Subcutaneous abdominal adipose tissue (tissue), 5 donors: ENCODE measurements around the gene MAN1A2.
"Not testable (repeated sequence)": the region's sequence is repeated elsewhere in the genome, so short reads cannot be mapped to it uniquely, and the experiment has no call there.

Experiments used
- H3K27ac ChIP-seq: one replicate; pipeline ENCODE4 v1.7.0; 2013; ENCODE audit warnings: low read depth, mild to moderate bottlenecking, inconsistent platforms, low read length, moderate library complexity
- H3K27me3 ChIP-seq, 5 donors: one replicate each; pipeline ENCODE4 v1.7.0; 2013; ENCODE audit warnings: low read length in 5 of 5, inconsistent platforms in 1 of 5; ENCODE audit not compliant: control insufficient read depth in 5 of 5, insufficient read depth in 4 of 5
- H3K36me3 ChIP-seq, 5 donors: one replicate each; pipeline ENCODE4 v1.7.0; 2013; ENCODE audit warnings: low read length in 5 of 5; ENCODE audit not compliant: control insufficient read depth in 5 of 5, insufficient read depth in 5 of 5
- H3K4me1 ChIP-seq, 5 donors: one replicate each; pipeline ENCODE4 v1.7.0; 2013; ENCODE audit warnings: low read length in 5 of 5, mild to moderate bottlenecking in 3 of 5, moderate library complexity in 1 of 5; ENCODE audit not compliant: control insufficient read depth in 5 of 5, insufficient read depth in 5 of 5
- H3K4me3 ChIP-seq, 5 donors: one replicate each; pipeline ENCODE4 v1.7.0; 2013; ENCODE audit warnings: low read length in 5 of 5, low read depth in 1 of 5
- H3K9ac ChIP-seq, 5 donors: one replicate each; pipeline ENCODE4 v1.7.0; 2013; ENCODE audit warnings: low read length in 5 of 5, mild to moderate bottlenecking in 4 of 5, moderate library complexity in 3 of 5
- H3K9me3 ChIP-seq, 5 donors: one replicate each; pipeline ENCODE4 v1.7.0; 2013; ENCODE audit warnings: low read length in 5 of 5; ENCODE audit not compliant: control insufficient read depth in 5 of 5
- donor health status: healthy.
- donor health status: healthy.
- donor health status: healthy.
- donor health status: healthy.
- donor health status: healthy.

MAN1A2 gene

DNA sequence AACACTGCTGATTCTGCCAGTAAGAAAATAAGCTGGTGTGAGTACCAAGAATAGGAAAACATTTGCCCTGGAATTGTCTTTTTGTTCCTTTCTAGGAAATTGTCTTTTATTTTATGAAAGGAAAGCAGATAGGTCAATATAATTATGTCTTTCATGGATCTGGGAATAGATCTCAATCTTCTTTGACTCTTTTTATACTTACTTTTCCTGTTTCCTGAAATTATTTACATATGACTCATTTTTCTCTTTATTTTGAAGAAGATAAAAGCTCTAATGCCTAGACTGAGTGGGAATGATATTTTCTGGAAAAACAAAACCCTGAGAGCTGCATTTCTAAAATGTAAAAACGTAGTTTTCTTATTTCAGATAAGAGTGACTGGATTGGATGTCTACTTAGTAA is 100.1 kb downstream of the MAN1A2 start:
- no peak overlapping the region for H3K27ac ChIP-seq
- no peaks in the 10 kb centered on the region for H3K9me3 ChIP-seq
- H3K4me3 ChIP-seq = no peak overlapping the region
- H3K9ac ChIP-seq = no peak overlapping the region
- H3K36me3 ChIP-seq = peaks cover 0 to 26% (median 9%) of the 10 kb centered on the region in 5 donors
- no peaks in the 10 kb centered on the region for H3K27me3 ChIP-seq
- peaks cover 0 to 3% (median 0%) of the 10 kb centered on the region in 5 donors for H3K4me1 ChIP-seq

DNA sequence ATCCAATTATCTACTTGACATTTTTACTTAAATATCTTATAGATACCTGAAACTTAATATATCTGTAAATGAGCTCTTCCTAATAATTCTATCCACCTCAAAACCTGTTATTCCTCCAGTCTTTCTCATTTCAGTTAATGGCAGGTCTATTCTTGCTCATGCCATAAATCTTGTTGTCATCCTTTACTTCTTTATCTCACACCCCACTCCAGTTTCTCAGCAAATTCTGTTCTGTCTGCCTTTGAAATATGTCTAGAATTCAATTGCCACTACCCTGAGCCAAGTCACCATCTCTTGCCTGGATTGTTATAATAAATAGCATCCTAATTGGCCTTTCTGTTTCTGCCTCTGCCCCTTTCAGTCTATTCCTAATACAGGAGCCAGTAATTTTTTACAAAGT is 105.8 kb downstream of the MAN1A2 start:
- H3K36me3 ChIP-seq = peaks cover 0 to 31% (median 5%) of the 10 kb centered on the region in 5 donors
- H3K9me3 ChIP-seq = peaks cover 0 to 4% (median 0%) of the 10 kb centered on the region in 5 donors
- no peak overlapping the region for H3K4me3 ChIP-seq
- no peaks in the 10 kb centered on the region for H3K27me3 ChIP-seq
- no peak overlapping the region for H3K9ac ChIP-seq
- no peak overlapping the region for H3K27ac ChIP-seq
- no peaks in the 10 kb centered on the region for H3K4me1 ChIP-seq

DNA sequence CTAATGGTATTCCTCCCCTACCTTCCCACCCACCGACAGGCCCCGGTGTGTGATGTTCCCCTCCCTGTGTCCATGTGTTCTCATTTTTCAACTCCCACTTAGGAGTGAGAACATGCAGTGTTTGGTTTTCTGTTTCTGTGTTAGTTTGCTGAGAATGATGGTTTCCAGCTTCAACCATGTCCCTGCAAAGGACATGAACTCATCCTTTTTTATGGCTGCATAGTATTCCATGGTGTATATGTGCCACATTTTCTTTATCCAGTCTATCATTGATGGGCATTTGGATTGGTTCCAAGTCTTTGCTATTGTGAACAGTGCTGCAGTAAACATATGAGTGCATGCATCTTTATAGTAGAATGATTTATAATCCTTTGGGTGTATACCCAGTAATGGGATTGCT is 108.2 kb downstream of the MAN1A2 start:
- H3K4me3 ChIP-seq, H3K27me3 ChIP-seq, H3K27ac ChIP-seq, H3K4me1 ChIP-seq, H3K9me3 ChIP-seq, H3K9ac ChIP-seq: not testable (repeated sequence)
- H3K36me3 ChIP-seq = peaks cover 0 to 22% (median 3%) of the 10 kb centered on the region in 5 donors

- peaks cover 3 to 20% (median 9%) of the 10 kb centered on the region in 5 donors for H3K36me3 ChIP-seq
- H3K27ac ChIP-seq = no peak overlapping the region
- H3K9ac ChIP-seq = no peak overlapping the region
- no peaks in the 10 kb centered on the region for H3K27me3 ChIP-seq
- H3K4me1 ChIP-seq = no peaks in the 10 kb centered on the region
- no peak overlapping the region for H3K4me3 ChIP-seq
- H3K9me3 ChIP-seq = peaks cover 0 to 4% (median 0%) of the 10 kb centered on the region in 5 donors
Observed at GRCh38 chr1:117479086-117479485, 111.8 kb downstream of the MAN1A2 start.

DNA sequence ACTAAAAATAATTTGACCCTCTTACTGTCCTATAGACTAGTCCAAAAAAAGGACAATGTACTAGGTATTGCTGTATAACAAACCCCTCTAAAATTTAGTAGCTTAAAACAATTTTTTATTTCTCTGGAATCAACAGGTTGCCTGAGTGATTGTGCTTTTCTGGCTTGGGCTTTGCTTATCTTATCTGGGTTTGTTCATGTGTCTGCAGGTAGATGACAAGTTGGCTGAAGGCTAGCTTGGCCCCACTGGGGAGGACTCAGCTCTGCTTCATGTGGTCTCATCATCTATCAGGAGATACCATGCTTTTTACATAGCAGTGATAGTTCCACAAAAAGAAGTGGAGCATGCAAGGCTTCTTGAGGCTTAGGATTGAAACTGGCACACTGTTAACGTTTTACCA is 114.2 kb downstream of the MAN1A2 start:
- H3K27ac ChIP-seq = no peak overlapping the region
- peaks cover 6 to 17% (median 9%) of the 10 kb centered on the region in 5 donors for H3K36me3 ChIP-seq
- H3K9ac ChIP-seq = no peak overlapping the region

GRCh38 chr1:117493906-117494305 is 126.7 kb downstream of the MAN1A2 start:
- Histone ChIP-seq H3K27me3 (no peaks in the 10 kb centered on the region), H3K9me3 (no peaks in the 10 kb centered on the region), H3K36me3 (peaks cover 0 to 11% (median 2%) of the 10 kb centered on the region in 5 donors), H3K9ac (no peak overlapping the region), H3K27ac (no peak overlapping the region), H3K4me1 (peaks cover 0 to 15% (median 0%) of the 10 kb centered on the region in 5 donors), H3K4me3 (no peak overlapping the region)

More for the DNA sequence above, 114.2 kb downstream of the MAN1A2 start:
- H3K27me3 ChIP-seq = no peaks in the 10 kb centered on the region
- no peak overlapping the region for H3K4me3 ChIP-seq
- no peaks in the 10 kb centered on the region for H3K4me1 ChIP-seq
- no peaks in the 10 kb centered on the region for H3K9me3 ChIP-seq

DNA sequence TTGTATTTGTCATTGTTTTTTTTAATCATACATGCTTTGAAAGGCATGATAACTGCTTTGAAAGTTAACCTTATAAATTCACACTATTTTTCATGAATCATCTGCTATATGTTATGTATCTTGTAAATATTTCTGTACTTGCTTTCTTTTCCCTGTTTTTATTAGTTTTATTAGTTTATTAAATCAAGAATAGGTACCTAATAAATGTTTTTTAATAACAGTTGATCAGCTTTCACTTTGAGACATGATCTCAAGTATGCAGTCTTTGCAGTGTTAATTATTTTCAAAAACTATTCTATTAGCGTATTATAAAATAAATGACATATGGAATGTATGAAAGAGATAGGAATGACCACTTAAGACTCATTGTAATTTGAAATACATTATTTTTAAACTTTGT is 127.8 kb downstream of the MAN1A2 start:
- no peak overlapping the region for H3K9ac ChIP-seq
- no peaks in the 10 kb centered on the region for H3K9me3 ChIP-seq
- H3K4me1 ChIP-seq = peaks cover 0 to 11% (median 0%) of the 10 kb centered on the region in 5 donors
- H3K36me3 ChIP-seq = peaks cover 3 to 14% (median 9%) of the 10 kb centered on the region in 5 donors
- no peak overlapping the region for H3K4me3 ChIP-seq
- H3K27ac ChIP-seq = no peak overlapping the region
- H3K27me3 ChIP-seq = no peaks in the 10 kb centered on the region

GRCh38 chr1:117499071-117499470 is 131.8 kb downstream of the MAN1A2 start:
- Histone ChIP-seq H3K9me3 (no peaks in the 10 kb centered on the region), H3K4me1 (no peaks in the 10 kb centered on the region), H3K27ac (no peak overlapping the region), H3K27me3 (no peaks in the 10 kb centered on the region), H3K36me3 (peaks cover 6 to 26% (median 23%) of the 10 kb centered on the region in 5 donors), H3K4me3 (no peak overlapping the region), H3K9ac (no peak overlapping the region)

DNA sequence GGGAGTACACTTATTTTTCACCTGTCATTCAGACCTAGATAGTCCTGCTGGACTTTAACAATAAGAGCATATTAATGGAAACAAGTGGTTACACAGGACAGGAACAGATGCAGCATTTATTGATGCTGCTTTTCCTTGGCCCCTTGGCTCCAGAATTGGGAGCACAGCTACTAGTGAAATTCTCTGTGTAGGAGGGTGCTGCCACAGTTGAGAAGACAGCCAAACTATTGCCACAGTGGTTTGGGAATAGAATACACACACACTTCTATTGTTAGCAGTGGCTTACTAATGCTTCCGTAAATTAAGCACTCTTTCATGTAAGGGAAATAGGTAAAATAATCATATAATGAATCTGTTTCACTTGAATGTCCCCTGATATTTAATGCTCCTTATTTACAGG is 133.3 kb downstream of the MAN1A2 start:
- Histone ChIP-seq H3K27ac (no peak overlapping the region), H3K4me3 (no peak overlapping the region), H3K9ac (no peak overlapping the region), H3K27me3 (no peaks in the 10 kb centered on the region), H3K4me1 (no peaks in the 10 kb centered on the region), H3K9me3 (no peaks in the 10 kb centered on the region), H3K36me3 (peaks cover 6 to 29% (median 24%) of the 10 kb centered on the region in 5 donors)

DNA sequence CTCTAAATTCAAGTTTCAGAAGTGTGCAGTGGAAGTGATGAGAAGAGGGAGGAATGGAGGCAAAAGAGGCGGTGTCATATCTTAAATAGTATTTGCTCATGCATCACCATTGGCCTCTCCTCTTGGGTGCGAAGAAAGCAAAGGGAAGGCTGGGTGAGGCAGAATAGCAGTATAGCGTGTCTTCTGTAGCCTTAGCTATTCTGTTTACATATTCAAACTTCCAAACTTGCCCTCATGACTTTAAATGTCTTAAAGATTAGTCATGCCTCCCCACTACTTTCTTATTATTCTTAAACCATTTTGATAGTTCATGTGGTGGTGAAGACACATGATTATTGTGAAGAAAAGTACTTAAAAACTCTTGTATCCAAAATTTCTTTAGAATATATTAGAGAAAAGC is 134.0 kb downstream of the MAN1A2 start:
- Histone ChIP-seq H3K27me3 (no peaks in the 10 kb centered on the region), H3K9ac (no peak overlapping the region), H3K27ac (no peak overlapping the region), H3K4me1 (no peaks in the 10 kb centered on the region), H3K4me3 (no peak overlapping the region), H3K36me3 (peaks cover 6 to 32% (median 24%) of the 10 kb centered on the region in 5 donors), H3K9me3 (no peaks in the 10 kb centered on the region)

GRCh38 chr1:117511273-117511672 is 144.0 kb downstream of the MAN1A2 start:
- H3K9ac ChIP-seq = no peak overlapping the region
- no peak overlapping the region for H3K27ac ChIP-seq
- peaks cover 4 to 20% (median 7%) of the 10 kb centered on the region in 5 donors for H3K36me3 ChIP-seq
- H3K9me3 ChIP-seq = no peaks in the 10 kb centered on the region
- H3K4me1 ChIP-seq = no peaks in the 10 kb centered on the region
- no peaks in the 10 kb centered on the region for H3K27me3 ChIP-seq
- no peak overlapping the region for H3K4me3 ChIP-seq
